ENCODE measurements around the gene RAPGEFL1. TPM values are rescaled to one million over a fixed set of nuclear protein-coding genes. Genes with fewer than 3 reads are reported as not detected.

RAPGEFL1 gene
- total and polyA plus RNA-seq, 10 of the 15 experiments (the other 5 are each of a cell fraction or from before 2014, with no cell fraction given) = 0.13 to 3.2 (median 1.5) TPM

- TF ChIP-seq REST (IDR thresholded peaks at IDR 0.05; ENCODE audit: low read depth, low read length) = no peak
- TF ChIP-seq, protein P1, sequence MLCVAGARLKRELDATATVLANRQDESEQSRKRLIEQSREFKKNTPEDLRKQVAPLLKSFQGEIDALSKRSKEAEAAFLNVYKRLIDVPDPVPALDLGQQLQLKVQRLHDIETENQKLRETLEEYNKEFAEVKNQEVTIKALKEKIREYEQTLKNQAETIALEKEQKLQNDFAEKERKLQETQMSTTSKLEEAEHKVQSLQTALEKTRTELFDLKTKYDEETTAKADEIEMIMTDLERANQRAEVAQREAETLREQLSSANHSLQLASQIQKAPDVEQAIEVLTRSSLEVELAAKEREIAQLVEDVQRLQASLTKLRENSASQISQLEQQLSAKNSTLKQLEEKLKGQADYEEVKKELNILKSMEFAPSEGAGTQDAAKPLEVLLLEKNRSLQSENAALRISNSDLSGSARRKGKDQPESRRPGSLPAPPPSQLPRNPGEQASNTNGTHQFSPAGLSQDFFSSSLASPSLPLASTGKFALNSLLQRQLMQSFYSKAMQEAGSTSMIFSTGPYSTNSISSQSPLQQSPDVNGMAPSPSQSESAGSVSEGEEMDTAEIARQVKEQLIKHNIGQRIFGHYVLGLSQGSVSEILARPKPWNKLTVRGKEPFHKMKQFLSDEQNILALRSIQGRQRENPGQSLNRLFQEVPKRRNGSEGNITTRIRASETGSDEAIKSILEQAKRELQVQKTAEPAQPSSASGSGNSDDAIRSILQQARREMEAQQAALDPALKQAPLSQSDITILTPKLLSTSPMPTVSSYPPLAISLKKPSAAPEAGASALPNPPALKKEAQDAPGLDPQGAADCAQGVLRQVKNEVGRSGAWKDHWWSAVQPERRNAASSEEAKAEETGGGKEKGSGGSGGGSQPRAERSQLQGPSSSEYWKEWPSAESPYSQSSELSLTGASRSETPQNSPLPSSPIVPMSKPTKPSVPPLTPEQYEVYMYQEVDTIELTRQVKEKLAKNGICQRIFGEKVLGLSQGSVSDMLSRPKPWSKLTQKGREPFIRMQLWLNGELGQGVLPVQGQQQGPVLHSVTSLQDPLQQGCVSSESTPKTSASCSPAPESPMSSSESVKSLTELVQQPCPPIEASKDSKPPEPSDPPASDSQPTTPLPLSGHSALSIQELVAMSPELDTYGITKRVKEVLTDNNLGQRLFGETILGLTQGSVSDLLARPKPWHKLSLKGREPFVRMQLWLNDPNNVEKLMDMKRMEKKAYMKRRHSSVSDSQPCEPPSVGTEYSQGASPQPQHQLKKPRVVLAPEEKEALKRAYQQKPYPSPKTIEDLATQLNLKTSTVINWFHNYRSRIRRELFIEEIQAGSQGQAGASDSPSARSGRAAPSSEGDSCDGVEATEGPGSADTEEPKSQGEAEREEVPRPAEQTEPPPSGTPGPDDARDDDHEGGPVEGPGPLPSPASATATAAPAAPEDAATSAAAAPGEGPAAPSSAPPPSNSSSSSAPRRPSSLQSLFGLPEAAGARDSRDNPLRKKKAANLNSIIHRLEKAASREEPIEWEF (IDR thresholded peaks at IDR 0.05; ENCODE audit: insufficient replicate concordance, low read depth, low read length) = no peak
Measured at GRCh38 chr17:40187238-40187637, 10.0 kb downstream of the RAPGEFL1 start (continued).
